Activated naive CD8-positive, alpha-beta T cell treated with anti-CD3 and anti-CD28 coated beads, Interleukin-2, amount 50 U/mL, for 24 hours (primary cell): Measurements from ENCODE around the gene CFAP57.

Experiments
- ATAC-seq: fragments of 150-1000 bp; cut with Tn5 transposase; one replicate; pipeline ENCODE4 v1.10.0; 2021
- DNase-seq: peaks from one replicate; pipeline ENCODE4 v3.0.0; 2021
- H3K27ac Mint-ChIP-seq: one replicate; pipeline ENCODE4 v1.8.0; 2021; ENCODE audit warnings: mild to moderate bottlenecking, mixed read lengths
- H3K27me3 Mint-ChIP-seq: one replicate; pipeline ENCODE4 v1.8.0; 2021; ENCODE audit warnings: mixed read lengths
- H3K36me3 Mint-ChIP-seq: one replicate; pipeline ENCODE4 v1.8.0; 2021; ENCODE audit warnings: low read depth, mixed read lengths
- H3K4me1 Mint-ChIP-seq: one replicate; pipeline ENCODE4 v1.8.0; 2021; ENCODE audit warnings: mixed read lengths
- H3K4me3 Mint-ChIP-seq: one replicate; pipeline ENCODE4 v1.8.0; 2021; ENCODE audit warnings: mild to moderate bottlenecking, moderate library complexity, mixed read lengths
- H3K9me3 Mint-ChIP-seq: one replicate; pipeline ENCODE4 v1.8.0; 2021; ENCODE audit warnings: mixed read lengths

Gene CFAP57

GRCh38 chr1:43267818-43268425 is 95.8 kb downstream of the CFAP57 start:
- H3K4me3 Mint-ChIP-seq, result no peak overlapping the region
- H3K27ac Mint-ChIP-seq, result no peak overlapping the region
- ATAC-seq (no peak), DNase-seq (no peak)
- no peaks in the 10 kb centered on the region for H3K36me3 Mint-ChIP-seq
- peaks cover 6% of the 10 kb centered on the region for H3K9me3 Mint-ChIP-seq
- H3K4me1 Mint-ChIP-seq, result peaks cover 15% of the 10 kb centered on the region
- peaks cover 9% of the 10 kb centered on the region for H3K27me3 Mint-ChIP-seq

DNA sequence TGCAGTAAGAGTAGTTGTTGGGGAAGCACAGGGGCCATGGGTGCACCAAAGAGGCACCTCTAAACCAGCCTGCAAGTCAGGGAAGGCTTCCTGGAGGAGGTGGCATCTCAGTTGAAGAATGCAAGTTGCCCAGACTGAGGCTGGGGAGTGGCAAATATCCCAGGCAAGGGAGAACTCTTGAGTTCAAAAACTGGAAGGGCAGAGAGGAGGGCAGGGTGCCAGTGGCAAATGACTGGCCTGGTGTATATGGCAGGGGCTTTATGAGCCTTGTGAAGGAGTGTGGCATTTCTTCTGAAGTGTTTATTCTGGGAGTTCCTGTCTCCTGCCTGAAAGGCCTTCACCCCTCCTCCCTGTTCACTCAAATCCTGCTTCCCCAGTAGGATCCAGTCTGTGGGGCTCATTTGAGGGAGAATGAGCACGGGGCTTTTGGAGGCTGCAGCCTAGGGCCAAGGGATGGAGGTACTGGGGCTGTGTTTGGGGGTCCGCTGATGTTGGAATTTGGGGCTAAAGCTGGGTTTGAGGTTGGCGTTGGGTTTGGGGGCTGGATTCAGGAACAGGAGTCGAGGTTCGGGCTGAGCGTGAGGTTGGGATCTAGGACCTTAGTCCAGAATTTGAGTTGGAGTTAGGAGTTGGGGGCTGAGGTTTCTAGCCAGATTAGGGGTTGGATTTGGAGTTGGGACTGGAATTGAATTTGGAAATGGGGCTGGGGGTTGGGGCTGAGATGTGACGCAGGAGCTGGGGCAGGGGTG is 97.7 kb downstream of the CFAP57 start, which contains the start of gene TMEM125:
Gene TMEM125 (plus strand): TSS at position 357 of the 749 bp plus-strand sequence. CDS start 2,740 bp downstream, outside the sequence.
- Mint-ChIP-seq H3K9me3 (peaks cover 5% of the 10 kb centered on the region), H3K4me1 (peaks cover 22% of the 10 kb centered on the region), H3K4me3 (peak within 1 kb of the TSS; percentile 34), H3K27me3 (peaks cover 9% of the 10 kb centered on the region), H3K36me3 (peaks cover 3% of the 10 kb centered on the region), H3K27ac (no peak within 1 kb of the TSS)
- no peak for ATAC-seq
- DNase-seq, result no peak

DNA sequence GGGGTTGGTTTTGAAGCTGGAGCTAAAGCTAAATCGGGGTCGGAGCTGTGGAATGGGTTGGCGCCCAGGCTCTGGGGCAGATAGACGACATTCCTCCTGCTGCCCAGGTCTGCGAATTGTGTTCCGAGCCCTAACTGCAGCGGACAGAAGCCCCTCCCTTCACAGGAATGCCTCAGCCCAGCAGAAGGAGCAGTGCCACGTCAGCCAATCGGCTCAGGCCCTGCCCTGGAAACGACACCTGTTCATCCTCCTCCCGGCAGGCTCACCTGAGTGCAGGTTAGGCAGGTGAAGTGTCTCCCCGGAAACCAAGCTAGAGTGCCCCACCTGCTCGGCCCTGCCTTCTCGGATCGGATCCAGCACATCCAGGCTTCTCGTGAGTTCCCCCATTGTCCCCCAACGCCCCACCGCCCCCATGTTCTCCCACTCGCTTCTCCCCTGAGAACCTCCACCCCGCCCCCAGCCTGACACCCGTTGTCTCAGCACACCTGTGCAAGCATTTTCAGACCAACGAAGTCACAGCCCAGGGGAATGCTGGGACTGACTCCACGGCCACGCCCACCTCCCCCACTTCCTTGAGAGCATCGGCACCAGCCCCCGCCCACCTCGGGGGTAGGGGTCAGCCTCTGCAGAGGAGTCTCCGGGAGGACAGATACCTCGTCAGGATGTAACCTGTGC is 98.4 kb downstream of the CFAP57 start:
- H3K9me3 Mint-ChIP-seq, result peaks cover 9% of the 10 kb centered on the region
- peaks cover 6% of the 10 kb centered on the region for H3K36me3 Mint-ChIP-seq
- DNase-seq (peak; percentile 25), ATAC-seq (no peak)
- H3K4me3 Mint-ChIP-seq, result peak overlapping the region; percentile 34
- H3K27ac Mint-ChIP-seq, result no peak overlapping the region
- H3K27me3 Mint-ChIP-seq, result peaks cover 9% of the 10 kb centered on the region
- H3K4me1 Mint-ChIP-seq, result peaks cover 26% of the 10 kb centered on the region

GRCh38 chr1:43271186-43272118 is 99.3 kb downstream of the CFAP57 start:
- Mint-ChIP-seq H3K4me1 (peaks cover 26% of the 10 kb centered on the region), H3K36me3 (peaks cover 6% of the 10 kb centered on the region), H3K27me3 (peaks cover 9% of the 10 kb centered on the region), H3K4me3 (peak overlapping the region; percentile 34), H3K27ac (no peak overlapping the region), H3K9me3 (peaks cover 9% of the 10 kb centered on the region)
- ATAC-seq, result peak; percentile 38
- no peak for DNase-seq

GRCh38 chr1:43272161-43272560 is 100.0 kb downstream of the CFAP57 start:
- H3K27me3 Mint-ChIP-seq, result peaks cover 4% of the 10 kb centered on the region
- no peak overlapping the region for H3K4me3 Mint-ChIP-seq
- DNase-seq, result no peak
- H3K36me3 Mint-ChIP-seq, result peaks cover 6% of the 10 kb centered on the region
- no peak for ATAC-seq
- H3K9me3 Mint-ChIP-seq, result peaks cover 9% of the 10 kb centered on the region
- peaks cover 26% of the 10 kb centered on the region for H3K4me1 Mint-ChIP-seq
- H3K27ac Mint-ChIP-seq, result no peak overlapping the region

GRCh38 chr1:43272576-43273571 is 100.7 kb downstream of the CFAP57 start:
- peaks cover 6% of the 10 kb centered on the region for H3K36me3 Mint-ChIP-seq
- H3K4me1 Mint-ChIP-seq, result peaks cover 26% of the 10 kb centered on the region
- H3K9me3 Mint-ChIP-seq, result peaks cover 9% of the 10 kb centered on the region
- ATAC-seq (no peak), DNase-seq (no peak)
- peaks cover 4% of the 10 kb centered on the region for H3K27me3 Mint-ChIP-seq
- no peak overlapping the region for H3K27ac Mint-ChIP-seq
- H3K4me3 Mint-ChIP-seq, result no peak overlapping the region

GRCh38 chr1:43273708-43274107 is 101.6 kb downstream of the CFAP57 start:
- Mint-ChIP-seq H3K36me3 (peaks cover 6% of the 10 kb centered on the region), H3K4me3 (no peak overlapping the region), H3K27ac (no peak overlapping the region), H3K9me3 (peaks cover 9% of the 10 kb centered on the region), H3K27me3 (peaks cover 4% of the 10 kb centered on the region), H3K4me1 (peaks cover 26% of the 10 kb centered on the region)
- no peak for DNase-seq
- no peak for ATAC-seq

DNA sequence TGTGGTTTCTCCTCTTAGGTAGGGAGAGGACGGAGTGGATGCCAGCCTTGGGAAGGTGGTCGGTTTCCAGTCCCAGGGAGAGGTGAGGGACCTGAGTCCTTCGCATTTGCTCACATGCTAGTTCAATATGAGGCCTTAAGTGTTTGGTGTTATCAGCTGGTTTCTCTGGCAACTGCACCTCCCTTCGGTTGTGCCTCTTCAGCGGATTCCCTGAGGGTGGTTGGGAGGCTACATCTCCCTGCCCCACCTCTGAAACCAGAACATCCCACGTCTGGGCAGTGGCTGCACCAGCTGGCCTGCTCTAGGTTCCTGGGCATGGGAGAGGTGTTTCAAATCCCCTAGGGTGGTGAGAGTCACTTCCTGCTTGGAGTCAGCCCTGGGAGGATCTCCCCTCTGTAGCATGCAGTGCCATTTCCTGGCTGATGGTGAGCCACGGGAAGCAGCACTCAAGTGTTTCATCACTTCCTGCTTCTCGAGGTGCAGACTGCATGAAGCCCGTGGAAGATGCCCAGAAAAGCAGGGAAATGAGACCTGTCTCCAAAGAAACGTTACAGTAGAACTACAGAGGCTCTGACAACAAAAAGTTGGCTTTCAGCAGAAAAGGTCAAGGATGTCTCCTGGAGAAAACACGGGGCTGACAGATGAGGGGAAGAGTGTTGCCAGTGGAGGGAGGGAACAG is 102.1 kb downstream of the CFAP57 start:
- Mint-ChIP-seq H3K36me3 (peaks cover 6% of the 10 kb centered on the region), H3K9me3 (peaks cover 9% of the 10 kb centered on the region), H3K4me1 (peaks cover 26% of the 10 kb centered on the region), H3K27me3 (peaks cover 4% of the 10 kb centered on the region), H3K27ac (peak overlapping the region; percentile 69), H3K4me3 (no peak overlapping the region)
- DNase-seq (peak; percentile 14), ATAC-seq (peak; percentile 56)

DNA sequence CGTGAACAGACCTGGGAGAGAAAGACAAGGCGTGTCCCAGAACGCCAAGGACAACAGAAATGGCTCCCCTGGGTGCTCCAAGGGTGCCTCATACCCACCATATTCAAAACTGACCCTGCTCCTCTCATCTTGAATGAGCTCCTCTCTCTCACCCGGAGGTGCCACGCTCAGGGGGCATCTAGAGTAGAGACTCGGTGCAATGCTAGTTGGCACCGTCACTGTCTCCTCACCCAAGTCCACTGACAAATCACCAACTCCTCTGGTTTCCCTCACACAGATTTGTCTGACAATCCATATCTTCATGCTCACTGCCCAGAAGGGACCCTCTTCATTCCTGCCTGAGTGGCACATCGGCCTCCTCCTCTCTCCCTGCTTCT is 102.7 kb downstream of the CFAP57 start:
- H3K27ac Mint-ChIP-seq, result peak overlapping the region; percentile 69
- ATAC-seq (no peak), DNase-seq (no peak)
- peaks cover 9% of the 10 kb centered on the region for H3K9me3 Mint-ChIP-seq
- H3K4me3 Mint-ChIP-seq, result no peak overlapping the region
- peaks cover 3% of the 10 kb centered on the region for H3K27me3 Mint-ChIP-seq
- H3K4me1 Mint-ChIP-seq, result peaks cover 26% of the 10 kb centered on the region
- H3K36me3 Mint-ChIP-seq, result peaks cover 6% of the 10 kb centered on the region

- no peak overlapping the region for H3K27ac Mint-ChIP-seq
- peaks cover 6% of the 10 kb centered on the region for H3K36me3 Mint-ChIP-seq
- no peak for ATAC-seq
- H3K4me1 Mint-ChIP-seq, result peaks cover 18% of the 10 kb centered on the region
- peaks cover 9% of the 10 kb centered on the region for H3K9me3 Mint-ChIP-seq
- no peak for DNase-seq
- no peak overlapping the region for H3K4me3 Mint-ChIP-seq
- peaks cover 3% of the 10 kb centered on the region for H3K27me3 Mint-ChIP-seq
Observed at GRCh38 chr1:43275826-43276620, 103.9 kb downstream of the CFAP57 start.

DNA sequence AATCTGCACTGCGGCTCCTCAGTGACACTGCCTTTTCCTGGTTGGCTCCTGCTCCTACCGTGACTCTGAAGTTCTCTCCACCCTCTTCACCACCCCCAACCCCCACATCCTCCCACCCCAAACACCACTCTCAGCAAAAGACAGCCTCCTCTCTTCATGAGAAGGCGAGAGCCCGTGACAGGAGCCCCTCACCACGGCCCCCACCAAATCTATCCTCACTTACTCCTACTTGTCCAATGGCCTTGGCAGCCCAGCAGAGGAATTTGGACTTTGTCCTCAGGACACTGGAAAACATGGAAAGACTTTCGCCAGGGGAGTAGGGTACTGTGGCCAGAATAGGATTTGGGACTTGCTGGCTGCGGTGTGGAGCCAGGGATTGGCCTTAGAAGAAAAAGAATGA is 104.5 kb downstream of the CFAP57 start:
- Mint-ChIP-seq H3K36me3 (peaks cover 6% of the 10 kb centered on the region), H3K4me1 (peaks cover 12% of the 10 kb centered on the region), H3K27me3 (peaks cover 2% of the 10 kb centered on the region), H3K4me3 (no peak overlapping the region), H3K9me3 (peaks cover 9% of the 10 kb centered on the region), H3K27ac (no peak overlapping the region)
- no peak for DNase-seq
- no peak for ATAC-seq

DNA sequence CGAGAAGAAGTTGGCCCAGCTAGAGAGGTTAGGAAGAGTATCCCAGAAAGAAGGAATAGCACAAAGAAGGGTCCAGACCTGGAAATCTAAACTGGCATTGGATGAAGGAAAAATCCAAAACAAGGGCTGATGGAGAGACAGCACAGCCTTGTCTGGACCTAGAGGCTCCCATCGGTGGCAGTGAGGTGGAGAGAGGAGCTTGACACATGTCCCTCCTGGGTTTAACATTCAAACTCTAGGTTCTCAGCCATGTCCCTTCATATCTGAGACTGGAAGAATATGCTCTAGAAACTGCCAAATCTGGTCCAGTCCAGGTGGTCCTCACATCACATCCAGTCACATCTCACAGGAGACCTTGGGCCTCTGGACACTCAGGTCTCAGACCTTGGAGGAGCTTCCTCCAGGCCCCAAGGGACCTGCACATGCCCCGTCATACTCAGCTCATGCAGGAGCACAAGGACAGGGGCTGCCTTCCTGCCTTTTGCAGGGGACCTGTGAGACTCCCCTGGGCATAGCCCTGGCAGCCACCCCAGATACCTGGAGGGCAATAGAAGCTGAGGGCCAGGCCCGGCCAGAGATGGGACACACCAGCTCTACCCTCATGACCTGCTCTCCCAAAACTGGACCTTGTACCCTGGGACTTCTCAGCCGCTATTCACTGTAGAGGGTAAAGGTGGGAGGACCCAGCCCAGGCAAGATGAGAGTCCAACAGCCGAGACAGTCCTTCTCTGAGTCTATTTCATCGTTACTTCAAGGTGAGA is 105.2 kb downstream of the CFAP57 start:
- H3K27ac Mint-ChIP-seq, result no peak overlapping the region
- no peak for ATAC-seq
- no peak overlapping the region for H3K4me3 Mint-ChIP-seq

More for the DNA sequence above, 105.2 kb downstream of the CFAP57 start:
- Mint-ChIP-seq H3K36me3 (peaks cover 6% of the 10 kb centered on the region), H3K27me3 (no peaks in the 10 kb centered on the region), H3K4me1 (peaks cover 11% of the 10 kb centered on the region), H3K9me3 (peaks cover 9% of the 10 kb centered on the region)
- no peak for DNase-seq
